ENCODE measurements around the gene PGRMC2. TPM values are rescaled to one million over a fixed set of nuclear protein-coding genes. Genes with fewer than 3 reads are reported as not detected.

The PGRMC2 gene
- total RNA-seq, 2 donors from 2014 or later = 21.2 to 36.3 TPM

DNA sequence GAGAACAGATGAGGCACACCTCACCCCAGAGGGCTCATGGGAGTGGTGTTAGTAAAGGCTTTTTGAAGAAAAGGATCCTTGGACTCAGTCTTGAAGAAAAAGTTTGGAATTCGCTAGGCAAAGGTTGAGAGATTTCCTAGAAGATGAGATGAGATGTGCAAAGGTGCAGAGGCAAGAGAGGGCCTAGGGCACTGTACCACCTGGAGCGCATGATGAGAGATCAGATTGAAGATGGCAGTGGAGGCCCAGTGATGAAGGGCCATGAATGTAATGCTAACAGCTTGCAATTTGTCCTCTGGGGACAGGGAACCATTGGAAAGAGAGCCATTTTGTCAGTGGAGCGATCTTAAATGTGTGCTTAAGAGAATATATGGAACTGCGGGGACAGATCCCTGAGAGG lies 45.0 kb downstream of the PGRMC2 start:
- no peak overlapping the region for H3K4me3 ChIP-seq
- no peak overlapping the region for H3K27ac ChIP-seq
- no peaks in the 10 kb centered on the region for H3K27me3 ChIP-seq
- no peaks in the 10 kb centered on the region for H3K4me1 ChIP-seq
- no peaks in the 10 kb centered on the region for H3K9me3 ChIP-seq
- no peak for DNase-seq (ENCODE audit: low spot score)
- TF ChIP-seq, protein P1, sequence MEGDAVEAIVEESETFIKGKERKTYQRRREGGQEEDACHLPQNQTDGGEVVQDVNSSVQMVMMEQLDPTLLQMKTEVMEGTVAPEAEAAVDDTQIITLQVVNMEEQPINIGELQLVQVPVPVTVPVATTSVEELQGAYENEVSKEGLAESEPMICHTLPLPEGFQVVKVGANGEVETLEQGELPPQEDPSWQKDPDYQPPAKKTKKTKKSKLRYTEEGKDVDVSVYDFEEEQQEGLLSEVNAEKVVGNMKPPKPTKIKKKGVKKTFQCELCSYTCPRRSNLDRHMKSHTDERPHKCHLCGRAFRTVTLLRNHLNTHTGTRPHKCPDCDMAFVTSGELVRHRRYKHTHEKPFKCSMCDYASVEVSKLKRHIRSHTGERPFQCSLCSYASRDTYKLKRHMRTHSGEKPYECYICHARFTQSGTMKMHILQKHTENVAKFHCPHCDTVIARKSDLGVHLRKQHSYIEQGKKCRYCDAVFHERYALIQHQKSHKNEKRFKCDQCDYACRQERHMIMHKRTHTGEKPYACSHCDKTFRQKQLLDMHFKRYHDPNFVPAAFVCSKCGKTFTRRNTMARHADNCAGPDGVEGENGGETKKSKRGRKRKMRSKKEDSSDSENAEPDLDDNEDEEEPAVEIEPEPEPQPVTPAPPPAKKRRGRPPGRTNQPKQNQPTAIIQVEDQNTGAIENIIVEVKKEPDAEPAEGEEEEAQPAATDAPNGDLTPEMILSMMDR (IDR thresholded peaks at IDR 0.05) = no peak
- no peaks in the 10 kb centered on the region for H3K36me3 ChIP-seq

DNA sequence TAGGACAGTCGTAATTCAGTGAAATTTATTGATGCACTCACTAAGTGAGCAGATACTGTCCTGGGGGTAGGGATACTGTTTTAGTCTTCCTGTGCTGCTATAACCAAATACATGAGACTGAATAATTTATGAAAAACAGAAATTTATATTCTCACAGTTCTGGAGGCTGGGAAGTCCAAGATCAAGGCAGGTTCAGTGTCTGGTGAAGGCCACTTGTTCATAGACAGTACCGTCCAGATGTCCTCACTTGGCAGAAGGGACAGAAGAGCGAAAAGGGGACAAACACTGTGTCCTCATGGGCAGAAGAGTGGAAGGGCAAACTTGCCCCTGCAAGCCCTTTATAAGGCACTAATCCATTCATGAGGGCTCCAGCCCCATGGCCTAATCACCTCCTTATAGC lies 45.6 kb downstream of the PGRMC2 start:
- no peaks in the 10 kb centered on the region for H3K36me3 ChIP-seq
- TF ChIP-seq, protein P1 (IDR thresholded peaks at IDR 0.05) = no peak
- H3K4me3 ChIP-seq = no peak overlapping the region
- H3K4me1 ChIP-seq = no peaks in the 10 kb centered on the region
- no peak overlapping the region for H3K27ac ChIP-seq
- no peaks in the 10 kb centered on the region for H3K9me3 ChIP-seq
- DNase-seq (ENCODE audit: low spot score) = no peak
- no peaks in the 10 kb centered on the region for H3K27me3 ChIP-seq

GRCh38 chr4:128241425-128241913 lies 46.1 kb downstream of the PGRMC2 start:
- no peaks in the 10 kb centered on the region for H3K27me3 ChIP-seq
- no peak overlapping the region for H3K27ac ChIP-seq
- DNase-seq (ENCODE audit: low spot score) = no peak

GRCh38 chr4:128241019-128241418 lies 46.6 kb downstream of the PGRMC2 start:
- Histone ChIP-seq H3K36me3 (no peaks in the 10 kb centered on the region), H3K4me3 (no peak overlapping the region), H3K4me1 (no peaks in the 10 kb centered on the region), H3K27me3 (no peaks in the 10 kb centered on the region), H3K9me3 (no peaks in the 10 kb centered on the region), H3K27ac (no peak overlapping the region)
- no peak for DNase-seq (ENCODE audit: low spot score)
- TF ChIP-seq, protein P1 (IDR thresholded peaks at IDR 0.05) = no peak

More at GRCh38 chr4:128241425-128241913, 46.1 kb downstream of the PGRMC2 start:
- Histone ChIP-seq H3K4me3 (no peak overlapping the region), H3K4me1 (no peaks in the 10 kb centered on the region), H3K9me3 (no peaks in the 10 kb centered on the region), H3K36me3 (no peaks in the 10 kb centered on the region)
- TF ChIP-seq, protein P1 (IDR thresholded peaks at IDR 0.05) = no peak

GRCh38 chr4:128234836-128235235 lies 52.8 kb downstream of the PGRMC2 start:
- Histone ChIP-seq H3K27me3 (no peaks in the 10 kb centered on the region), H3K4me3 (no peak overlapping the region), H3K9me3 (no peaks in the 10 kb centered on the region), H3K36me3 (no peaks in the 10 kb centered on the region), H3K4me1 (no peaks in the 10 kb centered on the region), H3K27ac (no peak overlapping the region)
- TF ChIP-seq, protein P1 (IDR thresholded peaks at IDR 0.05) = no peak
- no peak for DNase-seq (ENCODE audit: low spot score)

DNA sequence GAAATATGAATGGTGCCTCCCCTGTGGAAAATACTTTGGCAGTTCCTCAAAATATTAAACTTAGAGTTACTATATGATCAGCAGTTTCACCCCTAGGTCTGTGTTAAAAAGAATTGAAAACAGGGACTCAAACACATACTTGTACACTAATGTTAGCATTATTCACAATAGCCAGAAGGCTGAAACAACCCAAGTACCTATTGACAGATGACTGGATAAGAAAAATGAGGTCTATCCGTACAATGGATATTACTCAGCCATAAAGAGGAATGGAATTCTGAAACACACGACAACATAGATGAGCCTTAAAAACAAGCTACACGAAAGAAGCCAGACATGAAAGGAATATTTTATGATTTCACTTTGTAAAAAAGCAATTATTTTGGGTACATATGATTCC lies 54.9 kb downstream of the PGRMC2 start:
- Histone ChIP-seq H3K9me3 (no peaks in the 10 kb centered on the region), H3K4me3 (no peak overlapping the region), H3K27me3 (no peaks in the 10 kb centered on the region), H3K4me1 (no peaks in the 10 kb centered on the region), H3K27ac (no peak overlapping the region), H3K36me3 (no peaks in the 10 kb centered on the region)
- DNase-seq (ENCODE audit: low spot score) = no peak
- TF ChIP-seq, protein P1 (IDR thresholded peaks at IDR 0.05) = no peak
